ENCODE measurements around the gene MT1E.
"Not testable (repeated sequence)": the region's sequence is repeated elsewhere in the genome, so short reads cannot be mapped to it uniquely, and the experiment has no call there.

Gene MT1E

DNA sequence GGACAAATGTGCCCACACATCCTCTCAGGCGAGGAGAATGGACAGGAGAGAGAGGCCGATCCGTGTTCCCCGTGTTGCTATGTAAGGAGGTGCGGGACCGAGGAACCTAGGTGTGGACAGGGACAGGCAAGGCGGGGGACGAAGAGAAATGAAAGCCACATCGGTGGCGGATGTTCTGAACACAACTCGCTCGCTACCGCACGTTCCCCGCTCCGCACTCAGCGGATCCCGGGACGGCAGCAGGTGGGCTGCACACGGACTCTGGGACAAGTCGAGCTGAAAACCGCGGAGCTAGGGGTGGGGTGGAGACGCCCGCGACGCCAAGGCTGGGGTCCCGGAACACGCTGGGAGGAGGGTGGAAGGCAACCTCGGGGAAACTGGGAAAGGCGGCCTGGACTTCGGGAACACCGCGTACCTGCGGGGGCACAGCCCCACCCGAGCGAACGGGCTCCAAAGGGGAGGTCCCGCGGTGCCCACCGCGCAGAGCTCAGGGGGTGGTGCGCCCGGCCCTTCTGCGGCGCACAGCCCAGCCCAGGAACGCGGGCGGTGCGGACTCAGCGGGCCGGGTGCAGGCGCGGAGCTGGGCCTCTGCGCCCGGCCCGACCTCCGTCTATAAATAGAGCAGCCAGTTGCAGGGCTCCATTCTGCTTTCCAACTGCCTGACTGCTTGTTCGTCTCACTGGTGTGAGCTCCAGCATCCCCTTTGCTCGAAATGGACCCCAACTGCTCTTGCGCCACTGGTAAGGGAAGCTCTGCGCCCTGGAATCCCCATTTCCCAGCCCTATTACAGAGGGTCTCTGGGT is at the start of gene MT1E:
Gene MT1E (plus strand): TSS at position 642 of the 803 bp plus-strand sequence. CDS start 71 bp downstream, at position 713.
- DNase-seq (ENCODE audit: low spot score) = peak; percentile 69

DNA sequence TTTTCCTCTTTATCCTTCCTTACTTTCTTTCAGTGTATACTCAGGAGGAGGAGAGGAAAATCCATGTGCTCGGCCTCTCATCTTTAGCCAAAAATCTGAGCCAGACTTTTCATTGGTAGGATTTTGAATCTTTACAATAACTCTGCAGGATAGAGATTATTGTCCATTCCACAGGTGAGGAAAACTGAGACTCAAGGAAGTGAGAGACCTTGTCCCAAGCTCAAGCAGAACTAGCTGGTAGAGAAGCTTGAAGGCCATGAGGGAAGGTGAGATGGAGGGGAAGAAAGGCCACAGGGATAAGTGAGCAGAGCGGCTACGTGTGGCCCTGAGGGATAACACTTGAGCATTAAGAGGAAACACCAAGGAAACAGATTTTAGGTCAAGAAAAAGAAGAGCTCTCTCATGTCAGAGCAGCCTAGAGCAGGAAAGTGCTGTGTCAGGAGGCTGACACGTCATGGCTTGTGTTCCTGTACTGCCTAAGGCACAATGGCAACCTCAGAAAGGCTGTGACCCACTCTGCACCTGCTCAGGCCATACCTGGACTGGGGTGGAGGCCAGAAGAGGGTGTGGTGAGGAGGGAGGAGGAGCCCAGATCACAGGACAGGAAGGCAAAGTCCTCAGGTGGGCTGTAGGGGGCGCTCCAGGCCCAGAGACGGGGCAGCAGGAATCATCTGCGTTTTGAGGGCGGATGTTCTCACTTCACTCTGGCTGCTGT is 48.8 kb upstream of the MT1E start:
- peak; percentile 40 for DNase-seq (ENCODE audit: low spot score)

DNA sequence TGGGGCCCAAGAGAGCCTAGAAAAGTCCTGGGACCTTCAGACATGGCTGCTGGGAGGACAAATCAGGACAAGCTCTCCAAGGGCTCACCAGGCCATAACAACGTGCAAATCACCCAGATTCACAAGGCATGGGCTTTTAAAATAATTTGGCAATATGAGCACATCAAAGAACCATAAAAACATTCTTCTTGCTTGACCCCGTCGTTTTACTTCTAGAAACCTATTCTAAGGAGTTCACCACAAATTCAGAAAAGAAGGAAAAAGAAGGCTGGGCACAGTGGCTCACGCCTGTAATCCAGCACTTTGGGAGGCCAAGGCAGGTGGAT is 48.3 kb upstream of the MT1E start:
- no peak for DNase-seq (ENCODE audit: low spot score)

- no peak for DNase-seq (ENCODE audit: low spot score)
Observed at GRCh38 chr16:56580391-56581048, 45.1 kb upstream of the MT1E start.

DNA sequence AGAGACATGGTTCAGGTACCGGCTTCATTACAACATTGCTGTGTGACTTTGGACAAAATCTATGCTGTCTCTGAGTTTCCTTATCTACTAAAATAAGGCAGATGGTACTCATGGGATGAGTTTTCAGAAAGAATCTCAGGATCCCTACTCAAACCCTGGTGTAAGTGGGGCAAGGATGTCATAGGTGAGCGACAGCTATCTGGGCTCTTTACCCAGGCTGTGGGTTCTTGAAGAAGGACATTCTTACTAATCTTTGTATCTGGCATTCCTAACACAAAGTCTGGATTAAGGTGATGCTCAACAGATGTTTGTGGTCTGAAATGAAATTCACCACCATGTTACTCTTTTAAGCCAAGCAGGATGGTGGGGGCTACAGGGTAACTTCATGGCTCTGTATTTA is 42.7 kb upstream of the MT1E start:
- not testable (repeated sequence) for DNase-seq (ENCODE audit: low spot score)

- DNase-seq (ENCODE audit: low spot score) = no peak
Observed at GRCh38 chr16:56583351-56584168, 42.0 kb upstream of the MT1E start.

- no peak for DNase-seq (ENCODE audit: low spot score)
Observed at GRCh38 chr16:56584276-56584675, 41.3 kb upstream of the MT1E start.

DNA sequence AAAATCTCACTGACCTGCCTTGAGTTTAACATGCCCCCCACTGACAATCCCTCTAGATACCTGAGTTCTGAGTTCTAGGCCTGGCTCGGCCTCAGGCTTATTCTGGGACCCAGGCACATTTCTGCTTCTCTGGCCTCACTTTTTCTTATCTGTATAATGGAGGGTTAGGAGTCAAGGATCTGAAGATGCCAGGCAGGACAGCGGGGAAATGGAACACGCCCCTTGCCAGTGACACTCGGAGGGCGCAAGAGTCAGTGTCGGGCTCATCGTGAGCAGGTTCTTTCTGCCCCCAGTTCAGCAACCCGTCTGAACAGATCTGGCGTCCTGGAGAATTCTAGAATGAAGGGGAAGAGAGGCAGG is 36.8 kb upstream of the MT1E start:
- no peak for DNase-seq (ENCODE audit: low spot score)

DNA sequence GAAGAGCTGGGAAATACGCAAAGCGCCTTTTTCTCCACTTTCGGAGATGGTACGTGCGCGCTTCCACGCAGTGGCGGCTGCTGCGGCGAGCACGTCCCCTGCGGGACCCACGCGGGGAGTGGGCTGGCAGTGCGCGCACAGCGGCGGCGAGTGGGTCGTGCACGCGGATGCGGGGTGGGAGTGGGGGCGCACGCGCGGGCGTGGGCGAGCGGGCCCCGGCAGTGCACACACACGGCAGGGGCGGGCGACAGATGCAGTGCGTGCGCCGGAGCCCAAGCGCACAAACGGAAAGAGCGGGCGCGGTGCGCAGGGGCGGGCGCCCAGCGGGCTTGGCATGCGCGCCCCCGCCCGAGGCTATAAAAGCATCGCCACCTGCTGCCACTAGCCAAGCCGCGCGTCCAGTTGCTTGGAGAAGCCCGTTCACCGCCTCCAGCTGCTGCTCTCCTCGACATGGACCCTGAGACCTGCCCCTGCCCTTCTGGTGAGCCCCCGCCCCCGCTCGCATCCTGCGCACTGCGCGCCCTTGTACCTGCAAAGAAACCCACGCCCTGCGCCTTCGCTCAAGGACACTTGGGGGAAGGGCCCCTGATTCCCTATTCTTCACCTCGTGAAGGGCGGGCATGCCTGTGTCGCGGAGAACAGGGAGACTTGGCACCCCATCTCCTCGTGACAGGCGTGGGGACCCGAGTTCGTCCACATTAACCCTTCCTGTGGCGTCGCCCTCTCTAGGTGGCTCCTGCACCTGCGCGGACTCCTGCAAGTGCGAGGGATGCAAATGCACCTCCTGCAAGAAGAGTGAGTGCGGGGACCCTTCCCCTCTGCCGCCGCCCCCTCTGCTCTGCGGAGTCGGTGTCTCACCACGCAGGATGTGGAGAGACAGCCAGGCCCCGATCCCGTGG is 36.2 kb upstream of the MT1E start, which contains the start of gene MT3:
Gene MT3 (plus strand): TSS at position 388 of the 899 bp plus-strand sequence. CDS start 63 bp downstream, at position 451.
- DNase-seq (ENCODE audit: low spot score) = peak; percentile 90

DNA sequence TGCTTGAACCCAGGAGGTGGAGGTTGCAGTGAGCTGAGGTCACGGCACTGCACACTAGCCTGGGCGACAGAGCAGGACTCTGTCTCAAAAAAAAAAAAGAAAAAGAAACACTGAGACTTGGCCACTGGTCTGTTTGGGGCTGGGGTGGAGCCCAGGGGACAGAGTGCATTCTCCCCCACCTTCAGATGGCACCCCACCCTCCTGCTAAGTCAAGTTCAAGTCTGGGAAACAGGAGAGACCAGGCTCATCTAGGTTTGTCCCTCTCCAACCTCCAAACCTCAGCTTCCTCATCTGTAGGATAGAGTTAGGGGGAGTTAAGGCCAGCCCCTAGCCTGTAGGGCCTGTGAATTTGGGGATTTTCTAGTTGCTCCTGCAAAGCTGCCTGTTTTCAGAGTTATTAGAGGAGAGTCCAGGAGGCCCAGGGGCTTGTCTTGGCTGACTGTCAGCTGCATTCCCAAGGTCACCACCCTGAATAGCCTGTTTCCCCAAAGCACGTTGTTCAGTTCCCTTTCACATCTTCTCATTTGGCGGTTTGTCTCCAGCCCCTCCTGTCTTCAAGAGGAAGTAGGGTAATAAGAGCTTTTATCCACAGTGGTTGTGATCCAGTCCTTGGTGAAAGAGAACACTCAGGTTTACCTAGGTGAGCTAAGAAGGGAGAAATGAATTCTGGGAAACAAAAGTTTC is 34.1 kb upstream of the MT1E start:
- peak; percentile 55 for DNase-seq (ENCODE audit: low spot score)

GRCh38 chr16:56593573-56594291 is 31.8 kb upstream of the MT1E start:
- no peak for DNase-seq (ENCODE audit: low spot score)

DNA sequence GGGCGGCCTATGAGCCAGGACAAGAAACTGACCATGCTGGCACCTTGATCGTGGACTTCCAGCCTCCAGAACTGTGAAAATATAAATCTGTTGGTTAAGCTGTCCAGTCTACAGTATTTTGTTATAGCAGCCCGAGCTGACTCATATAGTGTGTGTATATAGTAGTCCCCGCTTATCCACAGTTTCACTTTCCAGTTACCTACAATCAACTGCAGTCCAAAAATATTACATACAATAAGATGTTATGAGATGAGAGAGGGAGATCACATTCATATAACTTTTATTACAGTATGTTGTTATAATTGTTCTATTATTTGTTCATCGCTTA is 31.3 kb upstream of the MT1E start:
- DNase-seq (ENCODE audit: low spot score) = no peak

GRCh38 chr16:56600398-56600999 is 25.1 kb upstream of the MT1E start:
- DNase-seq (ENCODE audit: low spot score) = peak; percentile 86

DNA sequence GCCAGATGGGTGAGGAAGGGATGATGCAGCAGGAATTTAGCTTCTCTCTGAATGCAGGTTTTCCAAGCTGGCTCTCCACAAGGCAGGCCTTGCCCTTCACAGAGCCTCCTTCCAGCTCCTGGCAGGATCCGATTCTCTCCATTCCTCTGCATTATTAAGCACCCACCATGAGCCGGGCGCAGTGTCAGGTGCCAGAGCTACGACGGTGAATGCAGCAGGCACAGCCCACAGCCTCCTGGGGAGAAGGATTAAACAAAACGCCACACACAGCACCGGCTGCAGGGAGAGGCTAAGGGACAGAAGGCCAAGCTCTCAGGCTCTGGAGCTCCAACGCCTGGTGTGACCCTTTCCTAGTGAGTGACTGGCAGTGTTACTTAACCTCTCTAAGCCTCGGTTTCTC is 24.3 kb upstream of the MT1E start:
- no peak for DNase-seq (ENCODE audit: low spot score)

- DNase-seq (ENCODE audit: low spot score) = peak; percentile 86
Observed at GRCh38 chr16:56603589-56603988, 22.0 kb upstream of the MT1E start.

GRCh38 chr16:56604966-56605365 is 20.6 kb upstream of the MT1E start:
- no peak for DNase-seq (ENCODE audit: low spot score)

GRCh38 chr16:56605475-56605874 is 20.1 kb upstream of the MT1E start:
- DNase-seq (ENCODE audit: low spot score) = no peak

DNA sequence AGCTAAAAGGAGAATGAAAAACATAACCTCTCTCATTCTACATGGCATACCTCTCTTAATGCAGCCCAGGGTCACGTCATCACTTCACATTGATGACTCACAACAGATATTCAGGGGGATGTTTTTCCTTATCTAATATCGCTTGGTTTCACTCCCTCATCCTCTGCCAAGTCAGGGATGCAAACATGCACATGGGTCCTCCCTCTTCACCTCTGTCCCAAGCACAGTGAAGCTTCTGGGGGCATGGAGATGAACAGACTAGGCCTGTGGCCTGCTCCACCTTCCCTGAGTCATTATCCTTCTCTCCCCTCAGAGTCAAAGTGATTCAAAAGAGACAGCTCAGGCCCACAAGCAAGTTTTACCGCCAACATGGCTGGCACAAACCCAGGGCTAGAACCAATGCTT is 19.5 kb upstream of the MT1E start:
- no peak for DNase-seq (ENCODE audit: low spot score)

- no peak for DNase-seq (ENCODE audit: low spot score)
Observed at GRCh38 chr16:56606476-56607108, 19.0 kb upstream of the MT1E start.

Measured in Ammon's horn (tissue), 1 donor.